CD14-positive monocyte (primary cell): Measurements from ENCODE around the gene PGM2. TPM values are rescaled to one million over a fixed set of nuclear protein-coding genes. Genes with fewer than 3 reads are reported as not detected.

Experiments
- DNase-seq, 3 donors: peaks; one replicate each; pipeline ENCODE4 v3.0.0-alpha.2; 2011 to 2022
- H2AFZ ChIP-seq: 2 replicates; pipeline ENCODE4 v1.6.0; 2012; ENCODE audit warnings: mild to moderate bottlenecking, low read depth, low read length, inconsistent platforms; ENCODE audit not compliant: insufficient read depth, poor library complexity, severe bottlenecking
- H3K27ac ChIP-seq, 2 donors: 1 replicate in 1 of 2; 2 replicates in 1 of 2; pipeline ENCODE4 v1.5.1; 2012 to 2013; ENCODE audit warnings: low read length in 2 of 2, control low read depth in 1 of 2, inconsistent platforms in 1 of 2, low read depth in 1 of 2, mild to moderate bottlenecking in 1 of 2
- H3K27me3 ChIP-seq, 2 donors: one replicate each; pipeline versions ENCODE4 v1.6.0 to v1.6.1; 2011 to 2013; ENCODE audit warnings: low read length in 2 of 2; ENCODE audit not compliant: control insufficient read depth in 2 of 2, insufficient read depth in 2 of 2
- H3K36me3 ChIP-seq, 2 donors: replicated peaks in 1 of 2; 1 replicate in 1 of 2; 2 replicates in 1 of 2; pipeline versions ENCODE4 v1.5.1 to v1.6.1; 2012 to 2013; ENCODE audit warnings: low read length in 2 of 2, control low read depth in 1 of 2, inconsistent platforms in 1 of 2, mild to moderate bottlenecking in 1 of 2; ENCODE audit not compliant: insufficient read depth in 2 of 2, control insufficient read depth in 1 of 2
- H3K4me1 ChIP-seq, 2 donors: 1 replicate in 1 of 2; 2 replicates in 1 of 2; pipeline versions ENCODE4 v1.5.1 to v1.6.1; 2012 to 2013; ENCODE audit warnings: low read length in 2 of 2, control low read depth in 1 of 2, inconsistent platforms in 1 of 2, mild to moderate bottlenecking in 1 of 2, moderate library complexity in 1 of 2; ENCODE audit not compliant: insufficient read depth in 2 of 2, control insufficient read depth in 1 of 2
- H3K4me2 ChIP-seq: replicated peaks from 2 replicates; pipeline ENCODE3; 2012; ENCODE audit warnings: low read length, moderate library complexity, mild to moderate bottlenecking; ENCODE audit not compliant: poor library complexity, severe bottlenecking; ENCODE audit errors: extremely low read depth
- H3K4me3 ChIP-seq, 3 experiments: fragments of 200-600 bp in 1 of 3; sonication (generic) in 1 of 3; replicated peaks in 1 of 3; 1 replicate in 2 of 3; 2 replicates in 1 of 3; pipeline ENCODE4 v1.5.1; 2011 to 2013; ENCODE audit warnings: low read length in 3 of 3, mild to moderate bottlenecking in 3 of 3, control low read depth in 2 of 3, low read depth in 2 of 3, inconsistent platforms in 1 of 3, moderate library complexity in 1 of 3
- H3K79me2 ChIP-seq: 2 replicates; pipeline ENCODE4 v1.6.0; 2012; ENCODE audit warnings: mild to moderate bottlenecking, control low read depth, inconsistent platforms, low read length, moderate library complexity; ENCODE audit not compliant: insufficient read depth
- H3K9ac ChIP-seq: 2 replicates; pipeline ENCODE4 v1.6.0; 2017; ENCODE audit warnings: low read length, mild to moderate bottlenecking; ENCODE audit not compliant: insufficient read depth, poor library complexity, severe bottlenecking
- H3K9me3 ChIP-seq, 2 donors: replicated peaks in 1 of 2; 1 replicate in 1 of 2; 2 replicates in 1 of 2; pipeline versions ENCODE4 v1.5.1 to v1.6.1; 2012 to 2013; ENCODE audit warnings: low read length in 2 of 2, control low read depth in 1 of 2; ENCODE audit not compliant: control insufficient read depth in 1 of 2, insufficient read depth in 1 of 2
- H4K20me1 ChIP-seq: 2 replicates; pipeline ENCODE4 v1.6.0; 2012; ENCODE audit warnings: mild to moderate bottlenecking, low read length, control low read depth, moderate library complexity; ENCODE audit not compliant: insufficient read depth
- H3K27ac Mint-ChIP-seq, 7 donors: one replicate each; pipeline ENCODE4 v1.8.0; 2020; ENCODE audit warnings: mild to moderate bottlenecking in 7 of 7, mixed read lengths in 7 of 7, moderate library complexity in 6 of 7, inconsistent platforms in 2 of 7
- H3K27me3 Mint-ChIP-seq, 3 donors: one replicate each; pipeline ENCODE4 v1.8.0; 2021 to 2022; ENCODE audit warnings: low read depth in 3 of 3, mild to moderate bottlenecking in 3 of 3, mixed read lengths in 3 of 3, moderate library complexity in 3 of 3, inconsistent platforms in 1 of 3
- H3K36me3 Mint-ChIP-seq, 2 donors: one replicate each; pipeline ENCODE4 v1.8.0; 2020; ENCODE audit warnings: mixed read lengths in 2 of 2, inconsistent platforms in 1 of 2, mild to moderate bottlenecking in 1 of 2
- H3K4me1 Mint-ChIP-seq: one replicate; pipeline ENCODE4 v1.8.0; 2020; ENCODE audit warnings: mild to moderate bottlenecking, mixed read lengths
- H3K4me3 Mint-ChIP-seq, 2 donors: one replicate each; pipeline ENCODE4 v1.8.0; 2020; ENCODE audit warnings: mild to moderate bottlenecking in 2 of 2, mixed read lengths in 2 of 2, moderate library complexity in 1 of 2
- H3K9me3 Mint-ChIP-seq, 7 donors: one replicate each; pipeline ENCODE4 v1.8.0; 2020 to 2022; ENCODE audit warnings: mixed read lengths in 7 of 7, mild to moderate bottlenecking in 6 of 7, moderate library complexity in 6 of 7, inconsistent platforms in 2 of 7
- CTCF ChIP-seq: fragments of 200-600 bp; IDR thresholded peaks from one replicate; pipeline ENCODE4 v1.8.0; 2022; ENCODE audit warnings: antibody characterized with exemption, mild to moderate bottlenecking
- WGBS: methylation state at CpG from one replicate; pipeline ENCODE4 v1.1.5; 2013; ENCODE audit warnings: missing lambda C conversion rate; ENCODE audit not compliant: insufficient coverage; 5-methylcytosine and 5-hydroxymethylcytosine counted together
- intact Hi-C, 2 donors: fragments of 100-400 bp; cut with micrococcal nuclease; formaldehyde crosslinking; loops; one replicate each; pipeline versions ENCODE4 v1.15.0 to v1.15.1; 2023
- polyA plus RNA-seq, 3 donors: library from polyadenylated mRNA; depleted of rRNA in 1 of 3; unstranded in 2 of 3; stranded (reverse) in 1 of 3; fragments of 300-500 nt in 2 of 3; fragments of >200 nt in 1 of 3; fragmentation: Illumina TruSeq in 2 of 3; gene quantifications; 1 replicate in 2 of 3; 2 replicates in 1 of 3; pipeline ENCODE4 v1.2.3, GENCODE V29; 2012 to 2021

Gene PGM2
- polyA plus RNA-seq, 3 donors, result 17.8 to 48.6 (median 46.2) TPM

GRCh38 chr4:37798616-37799015 is 27.9 kb upstream of the PGM2 start:
- Histone ChIP-seq H4K20me1 (no peaks in the 10 kb centered on the region), H3K4me1 (peaks cover 10 to 11% of the 10 kb centered on the region in 2 donors), H3K4me2 (no peak overlapping the region), H3K9me3 (no peaks in the 10 kb centered on the region), H3K36me3 (no peaks in the 10 kb centered on the region), H3K4me3 (no peak overlapping the region), H3K79me2 (no peaks in the 10 kb centered on the region), H2AFZ (no peak overlapping the region), H3K9ac (no peak overlapping the region), H3K27me3 (no peaks in the 10 kb centered on the region), H3K27ac (no peak overlapping the region)
- Mint-ChIP-seq H3K4me3 (no peak overlapping the region), H3K27ac (no peak overlapping the region), H3K4me1 (peaks cover 16% of the 10 kb centered on the region), H3K36me3 (no peaks in the 10 kb centered on the region), H3K27me3 (peaks cover 0 to 5% (median 0%) of the 10 kb centered on the region in 3 donors), H3K9me3 (peaks cover 0 to 7% (median 0%) of the 10 kb centered on the region in 7 donors)
- no peak for TF ChIP-seq CTCF
- intact Hi-C loops, result loop anchor here in 1 of 2 donors (10.0 kb wide), 1 partner anchor 194 kb away; no protein-coding TSS in a partner anchor
- DNase-seq, result no peak

GRCh38 chr4:37799941-37800554 is 26.4 kb upstream of the PGM2 start:
- Histone ChIP-seq H3K9me3 (no peaks in the 10 kb centered on the region), H3K27me3 (no peaks in the 10 kb centered on the region), H3K36me3 (no peaks in the 10 kb centered on the region), H3K4me1 (peaks cover 10 to 11% of the 10 kb centered on the region in 2 donors), H3K79me2 (no peaks in the 10 kb centered on the region), H4K20me1 (no peaks in the 10 kb centered on the region), H3K4me2 (no peak overlapping the region), H3K9ac (no peak overlapping the region), H3K27ac (no peak overlapping the region), H3K4me3 (no peak overlapping the region), H2AFZ (no peak overlapping the region)
- peaks cover 0 to 7% (median 0%) of the 10 kb centered on the region in 7 donors for H3K9me3 Mint-ChIP-seq
- peak overlapping the region in 1 of 7 donors; percentile 14 for H3K27ac Mint-ChIP-seq
- no peak for DNase-seq
- WGBS, result no CpG with 5 or more reads among the region's 4 CpGs
- H3K36me3 Mint-ChIP-seq, result no peaks in the 10 kb centered on the region
- H3K4me3 Mint-ChIP-seq, result no peak overlapping the region
- intact Hi-C loops, result loop anchor here in 1 of 2 donors (10.0 kb wide), 1 partner anchor 195 kb away; no protein-coding TSS in a partner anchor
- peaks cover 16% of the 10 kb centered on the region for H3K4me1 Mint-ChIP-seq
- TF ChIP-seq CTCF, result no peak
- peaks cover 0 to 5% (median 0%) of the 10 kb centered on the region in 3 donors for H3K27me3 Mint-ChIP-seq
